IPS-18c (cell line): ENCODE data around the gene ZNF750.
"Not testable (repeated sequence)": the region's sequence is repeated elsewhere in the genome, so short reads cannot be mapped to it uniquely, and the experiment has no call there.

ENCODE experiments used
- H3K4me3 ChIP-seq: 2 replicates; pipeline ENCODE4 v1.7.0; 2013; ENCODE audit warnings: low read depth, mild to moderate bottlenecking, low read length, moderate library complexity; ENCODE audit not compliant: insufficient read depth
- H3K9me3 ChIP-seq: one replicate; pipeline ENCODE4 v1.6.1; 2013; ENCODE audit warnings: mild to moderate bottlenecking, low read length, moderate library complexity; ENCODE audit not compliant: control insufficient read depth, insufficient read depth

The ZNF750 gene

GRCh38 chr17:82797061-82797460 lies 42.8 kb downstream of the ZNF750 start:
- Histone ChIP-seq H3K9me3 (peaks cover 2% of the 10 kb centered on the region), H3K4me3 (no peak overlapping the region)

GRCh38 chr17:82795615-82796014 lies 44.2 kb downstream of the ZNF750 start:
- Histone ChIP-seq H3K9me3 (peaks cover 2% of the 10 kb centered on the region), H3K4me3 (no peak overlapping the region)

GRCh38 chr17:82794781-82795482 lies 44.9 kb downstream of the ZNF750 start:
- H3K9me3 ChIP-seq: no peaks in the 10 kb centered on the region
- H3K4me3 ChIP-seq: no peak overlapping the region

- Histone ChIP-seq H3K4me3 (no peak overlapping the region), H3K9me3 (no peaks in the 10 kb centered on the region)
Observed at GRCh38 chr17:82793974-82794630, 45.7 kb downstream of the ZNF750 start.

GRCh38 chr17:82791532-82791931 lies 48.3 kb downstream of the ZNF750 start:
- H3K4me3 ChIP-seq: no peak overlapping the region
- H3K9me3 ChIP-seq: peaks cover under 1% of the 10 kb centered on the region

GRCh38 chr17:82790391-82790790 lies 49.4 kb downstream of the ZNF750 start:
- Histone ChIP-seq H3K4me3 (no peak overlapping the region), H3K9me3 (peaks cover 2% of the 10 kb centered on the region)

GRCh38 chr17:82789806-82790205 lies 50.0 kb downstream of the ZNF750 start:
- H3K9me3 ChIP-seq: peaks cover 2% of the 10 kb centered on the region
- no peak overlapping the region for H3K4me3 ChIP-seq

GRCh38 chr17:82789051-82789592 lies 50.7 kb downstream of the ZNF750 start:
- Histone ChIP-seq H3K9me3 (peaks cover 2% of the 10 kb centered on the region), H3K4me3 (no peak overlapping the region)

GRCh38 chr17:82788206-82789001 lies 51.4 kb downstream of the ZNF750 start:
- H3K4me3 ChIP-seq: no peak overlapping the region
- peaks cover 2% of the 10 kb centered on the region for H3K9me3 ChIP-seq

GRCh38 chr17:82787081-82787848 lies 52.6 kb downstream of the ZNF750 start:
- peaks cover 2% of the 10 kb centered on the region for H3K9me3 ChIP-seq
- no peak overlapping the region for H3K4me3 ChIP-seq

GRCh38 chr17:82786427-82786826 lies 53.4 kb downstream of the ZNF750 start:
- H3K9me3 ChIP-seq: peaks cover 2% of the 10 kb centered on the region

GRCh38 chr17:82785581-82785980 lies 54.2 kb downstream of the ZNF750 start:
- H3K9me3 ChIP-seq, H3K4me3 ChIP-seq: not testable (repeated sequence)

More at GRCh38 chr17:82786427-82786826, 53.4 kb downstream of the ZNF750 start:
- no peak overlapping the region for H3K4me3 ChIP-seq

GRCh38 chr17:82783498-82783897 lies 56.3 kb downstream of the ZNF750 start:
- Histone ChIP-seq H3K9me3 (peaks cover 2% of the 10 kb centered on the region), H3K4me3 (no peak overlapping the region)

- Histone ChIP-seq H3K4me3 (no peak overlapping the region), H3K9me3 (peaks cover 2% of the 10 kb centered on the region)
Observed at GRCh38 chr17:82782657-82783207, 57.1 kb downstream of the ZNF750 start.

- Histone ChIP-seq H3K4me3 (no peak overlapping the region), H3K9me3 (peaks cover 2% of the 10 kb centered on the region)
Observed at GRCh38 chr17:82781894-82782274, 57.9 kb downstream of the ZNF750 start.

- H3K4me3 ChIP-seq: no peak overlapping the region
- no peaks in the 10 kb centered on the region for H3K9me3 ChIP-seq
Observed at GRCh38 chr17:82780971-82781893, 58.6 kb downstream of the ZNF750 start.
